GM10266 (cell line): ENCODE measurements around the gene BCL2L15.

ENCODE experiments used
- DNase-seq: peaks from one replicate; pipeline ENCODE4 v3.0.0; 2012; ENCODE audit errors: extremely low spot score
- TF ChIP-seq, protein P1 (sequence below): IDR thresholded peaks from 2 replicates; pipeline ENCODE4 v1.5.1; 2012; ENCODE audit warnings: mild to moderate bottlenecking, low read depth; ENCODE audit not compliant: control insufficient read depth, insufficient read depth; ENCODE audit errors: missing control alignments

The BCL2L15 gene

DNA sequence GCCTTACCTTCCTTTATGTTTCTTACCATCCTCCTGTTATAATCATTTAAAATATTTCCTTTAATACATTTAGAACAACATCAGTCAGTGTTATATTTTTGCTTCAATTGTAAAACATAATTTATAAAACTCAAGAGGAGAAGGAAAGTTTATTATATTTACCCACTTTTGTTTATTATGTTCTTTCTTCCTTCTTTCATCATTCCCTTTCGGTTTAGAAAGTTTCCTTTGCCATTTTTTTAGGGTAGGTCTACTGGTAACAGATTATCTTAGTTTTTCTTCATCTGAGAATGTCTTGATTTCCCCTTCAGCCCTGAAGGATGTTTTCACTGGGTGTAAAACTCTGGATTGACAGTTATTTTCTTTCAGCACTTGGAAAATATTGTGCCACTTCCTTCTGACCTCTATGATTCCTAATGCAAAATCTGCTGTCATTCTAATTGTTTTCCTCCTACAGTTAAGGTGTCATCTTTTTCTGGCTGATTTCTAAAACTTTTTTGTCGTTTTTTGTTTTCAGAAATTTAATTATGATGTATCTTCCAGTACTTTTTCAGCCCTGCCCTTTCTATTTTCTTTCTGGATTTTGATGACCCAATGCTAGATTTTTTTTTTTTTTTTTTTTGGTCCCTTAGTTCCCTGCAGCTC lies 40.9 kb downstream of the BCL2L15 start:
- no peak for DNase-seq

DNA sequence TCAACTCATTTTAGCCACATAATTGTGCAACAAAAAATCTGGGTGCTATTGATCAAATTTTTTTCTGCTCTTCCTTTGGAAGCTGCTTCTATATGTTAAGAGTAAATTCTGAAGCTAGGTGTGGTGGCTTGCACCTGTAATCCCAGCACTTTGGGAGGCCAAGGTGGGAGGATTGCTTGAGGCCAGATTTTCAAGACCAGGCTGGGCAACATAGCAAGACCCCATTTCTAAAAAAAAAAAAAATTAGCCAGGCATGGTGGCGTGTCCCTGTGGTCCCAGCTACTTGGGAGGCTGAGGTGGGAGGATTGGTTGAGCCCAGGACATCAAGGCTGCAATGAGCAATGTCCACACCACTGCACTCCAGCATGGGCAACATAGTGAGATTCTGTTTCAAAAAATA lies 50.8 kb downstream of the BCL2L15 start:
- no peak for DNase-seq
- TF ChIP-seq, protein P1, sequence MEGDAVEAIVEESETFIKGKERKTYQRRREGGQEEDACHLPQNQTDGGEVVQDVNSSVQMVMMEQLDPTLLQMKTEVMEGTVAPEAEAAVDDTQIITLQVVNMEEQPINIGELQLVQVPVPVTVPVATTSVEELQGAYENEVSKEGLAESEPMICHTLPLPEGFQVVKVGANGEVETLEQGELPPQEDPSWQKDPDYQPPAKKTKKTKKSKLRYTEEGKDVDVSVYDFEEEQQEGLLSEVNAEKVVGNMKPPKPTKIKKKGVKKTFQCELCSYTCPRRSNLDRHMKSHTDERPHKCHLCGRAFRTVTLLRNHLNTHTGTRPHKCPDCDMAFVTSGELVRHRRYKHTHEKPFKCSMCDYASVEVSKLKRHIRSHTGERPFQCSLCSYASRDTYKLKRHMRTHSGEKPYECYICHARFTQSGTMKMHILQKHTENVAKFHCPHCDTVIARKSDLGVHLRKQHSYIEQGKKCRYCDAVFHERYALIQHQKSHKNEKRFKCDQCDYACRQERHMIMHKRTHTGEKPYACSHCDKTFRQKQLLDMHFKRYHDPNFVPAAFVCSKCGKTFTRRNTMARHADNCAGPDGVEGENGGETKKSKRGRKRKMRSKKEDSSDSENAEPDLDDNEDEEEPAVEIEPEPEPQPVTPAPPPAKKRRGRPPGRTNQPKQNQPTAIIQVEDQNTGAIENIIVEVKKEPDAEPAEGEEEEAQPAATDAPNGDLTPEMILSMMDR = no peak

More for the DNA sequence above, 40.9 kb downstream of the BCL2L15 start:
- TF ChIP-seq, protein P1 = no peak

DNA sequence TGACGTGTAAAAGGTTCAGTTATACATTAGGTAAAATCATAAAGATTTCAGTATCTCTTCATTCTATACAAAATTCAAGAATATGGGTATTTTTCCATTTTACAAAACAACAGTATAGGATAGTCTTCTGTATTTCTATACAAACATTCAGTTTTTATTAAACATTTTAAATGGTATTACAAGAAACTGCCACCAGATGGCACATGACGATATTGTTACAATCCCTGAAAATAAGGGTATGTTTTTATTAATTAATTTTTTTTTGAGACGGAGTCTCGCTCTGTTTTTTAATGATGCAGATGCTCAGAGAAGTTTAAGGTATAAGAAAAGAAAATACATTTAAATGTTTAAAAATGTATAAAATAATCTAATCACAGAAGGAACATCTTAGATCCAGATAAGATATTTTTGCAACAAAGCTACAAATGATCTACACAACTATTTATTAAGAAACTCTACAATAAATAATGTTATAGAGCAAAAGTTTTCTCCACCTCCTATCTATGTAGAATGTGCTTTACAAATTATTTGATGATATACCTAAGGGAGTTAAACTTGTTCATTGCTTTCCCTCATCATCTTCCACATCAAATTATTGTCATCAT lies 51.6 kb downstream of the BCL2L15 start:
- TF ChIP-seq, protein P1 = no peak
- DNase-seq = peak; percentile 17

DNA sequence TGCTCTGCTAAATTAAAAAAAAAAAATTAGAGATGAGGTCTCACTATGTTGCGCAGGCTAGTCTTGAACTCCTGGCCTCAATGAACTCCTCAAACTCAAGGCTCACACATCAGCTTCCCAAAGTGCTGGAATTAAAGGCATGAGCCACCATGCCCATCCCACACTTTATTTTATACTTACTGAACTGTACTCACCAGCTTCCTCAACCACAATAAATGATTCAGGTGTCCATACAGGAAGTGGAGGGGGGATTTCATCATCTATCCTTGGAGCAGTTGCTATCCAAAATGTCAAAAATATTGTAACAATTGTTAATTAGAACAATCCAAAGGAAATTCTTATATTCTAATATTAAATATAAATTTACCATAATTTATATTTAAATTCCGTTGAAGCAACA lies 52.7 kb downstream of the BCL2L15 start:
- no peak for DNase-seq
- TF ChIP-seq, protein P1 = no peak
